ENCODE results near the gene MYO3B. TPM values are rescaled to one million over a fixed set of nuclear protein-coding genes. Genes with fewer than 3 reads are reported as not detected.
"Not testable (repeated sequence)": the region's sequence is repeated elsewhere in the genome, so short reads cannot be mapped to it uniquely, and the experiment has no call there.

Gene MYO3B
- total RNA-seq, 4 donors from 2014 or later, result 0.09 to 9.1 TPM; not detected in 2

DNA sequence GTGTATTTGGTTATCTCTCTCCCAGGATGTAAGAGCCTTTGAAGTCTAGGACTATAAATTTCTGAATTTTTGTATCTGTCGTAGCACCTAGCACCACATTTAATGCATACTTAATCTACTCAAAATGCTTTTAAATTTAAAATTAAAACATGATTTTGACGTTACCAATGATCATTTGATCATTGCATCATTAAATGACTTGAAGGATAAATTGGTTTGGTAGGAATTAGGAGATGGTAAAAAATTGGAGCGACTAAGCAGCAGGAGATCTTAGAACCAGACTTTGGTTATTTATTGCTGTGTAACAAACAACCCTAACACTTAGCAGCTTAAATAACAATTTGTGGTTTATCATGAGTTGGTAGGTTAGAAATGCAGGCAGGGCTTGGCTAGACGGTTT, 84.9 kb downstream of the MYO3B start:
- intact Hi-C loops (cut with DNase I; ENCODE audit: low total_unique reads), result no loop called here
- TF ChIP-seq POLR2A (IDR thresholded peaks at IDR 0.05), result no peak
- TF ChIP-seq, protein P1, sequence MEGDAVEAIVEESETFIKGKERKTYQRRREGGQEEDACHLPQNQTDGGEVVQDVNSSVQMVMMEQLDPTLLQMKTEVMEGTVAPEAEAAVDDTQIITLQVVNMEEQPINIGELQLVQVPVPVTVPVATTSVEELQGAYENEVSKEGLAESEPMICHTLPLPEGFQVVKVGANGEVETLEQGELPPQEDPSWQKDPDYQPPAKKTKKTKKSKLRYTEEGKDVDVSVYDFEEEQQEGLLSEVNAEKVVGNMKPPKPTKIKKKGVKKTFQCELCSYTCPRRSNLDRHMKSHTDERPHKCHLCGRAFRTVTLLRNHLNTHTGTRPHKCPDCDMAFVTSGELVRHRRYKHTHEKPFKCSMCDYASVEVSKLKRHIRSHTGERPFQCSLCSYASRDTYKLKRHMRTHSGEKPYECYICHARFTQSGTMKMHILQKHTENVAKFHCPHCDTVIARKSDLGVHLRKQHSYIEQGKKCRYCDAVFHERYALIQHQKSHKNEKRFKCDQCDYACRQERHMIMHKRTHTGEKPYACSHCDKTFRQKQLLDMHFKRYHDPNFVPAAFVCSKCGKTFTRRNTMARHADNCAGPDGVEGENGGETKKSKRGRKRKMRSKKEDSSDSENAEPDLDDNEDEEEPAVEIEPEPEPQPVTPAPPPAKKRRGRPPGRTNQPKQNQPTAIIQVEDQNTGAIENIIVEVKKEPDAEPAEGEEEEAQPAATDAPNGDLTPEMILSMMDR (IDR thresholded peaks at IDR 0.05), result no peak
- DNase-seq, result no peak
- no peak overlapping the region for H3K4me3 ChIP-seq
- H3K36me3 ChIP-seq, result no peaks in the 10 kb centered on the region
- H3K9me3 ChIP-seq, result no peaks in the 10 kb centered on the region
- no peaks in the 10 kb centered on the region for H3K27me3 ChIP-seq
- H3K27ac ChIP-seq, result no peak overlapping the region
- no peaks in the 10 kb centered on the region for H3K4me1 ChIP-seq

GRCh38 chr2:170263728-170264521, 86.0 kb downstream of the MYO3B start:
- H3K9me3 ChIP-seq; H3K36me3 ChIP-seq; H3K27me3 ChIP-seq; H3K4me3 ChIP-seq; intact Hi-C loops (cut with DNase I; ENCODE audit: low total_unique reads); H3K27ac ChIP-seq; DNase-seq; H3K4me1 ChIP-seq: not testable (repeated sequence)

DNA sequence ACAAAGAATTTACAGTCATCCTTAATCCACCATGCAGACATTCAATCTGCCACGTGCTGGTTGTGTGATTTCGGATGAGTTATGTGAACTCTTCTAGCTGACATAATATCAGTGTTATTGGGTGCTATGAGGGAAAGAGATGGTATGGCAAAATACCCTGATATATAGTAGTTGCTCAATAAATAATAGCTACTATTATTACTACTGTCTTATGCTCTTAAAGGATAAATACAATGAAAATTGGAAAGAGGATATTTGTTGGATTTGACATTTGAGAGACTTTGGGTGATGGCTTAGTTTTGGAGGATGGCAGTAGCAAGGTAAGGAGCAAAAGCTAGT, 86.5 kb downstream of the MYO3B start:
- Histone ChIP-seq H3K4me3 (no peak overlapping the region), H3K27me3 (no peaks in the 10 kb centered on the region), H3K36me3 (no peaks in the 10 kb centered on the region), H3K4me1 (no peaks in the 10 kb centered on the region), H3K27ac (no peak overlapping the region), H3K9me3 (no peaks in the 10 kb centered on the region)
- TF ChIP-seq, protein P1 (IDR thresholded peaks at IDR 0.05), result no peak
- no peak for TF ChIP-seq POLR2A (IDR thresholded peaks at IDR 0.05)
- intact Hi-C loops (cut with DNase I; ENCODE audit: low total_unique reads), result no loop called here
- DNase-seq, result no peak

DNA sequence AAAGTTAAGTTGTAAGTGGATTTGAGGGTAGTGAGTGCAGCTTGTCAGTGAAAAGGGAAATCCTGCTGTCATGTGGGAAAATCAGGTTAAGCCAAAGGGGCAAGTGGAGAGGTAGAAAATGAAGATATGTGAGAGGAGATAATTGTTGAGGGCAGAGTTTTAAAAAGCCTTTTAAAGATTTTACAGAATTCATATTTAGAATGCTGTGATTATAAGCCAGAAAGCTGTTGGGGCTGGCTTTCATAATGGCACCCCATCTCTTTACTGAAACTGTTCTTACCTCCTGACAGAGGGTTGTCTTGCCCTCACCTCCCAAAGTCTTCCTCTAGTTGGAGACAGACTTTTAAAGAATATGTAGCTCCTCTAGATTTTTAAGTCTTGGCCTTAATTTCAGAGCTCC, 86.9 kb downstream of the MYO3B start:
- TF ChIP-seq, protein P1 (IDR thresholded peaks at IDR 0.05), result no peak
- no peak for TF ChIP-seq POLR2A (IDR thresholded peaks at IDR 0.05)
- Histone ChIP-seq H3K27me3 (no peaks in the 10 kb centered on the region), H3K9me3 (no peaks in the 10 kb centered on the region), H3K36me3 (no peaks in the 10 kb centered on the region), H3K4me3 (no peak overlapping the region), H3K27ac (no peak overlapping the region), H3K4me1 (no peaks in the 10 kb centered on the region)
- no peak for DNase-seq
- intact Hi-C loops (cut with DNase I; ENCODE audit: low total_unique reads), result no loop called here

DNA sequence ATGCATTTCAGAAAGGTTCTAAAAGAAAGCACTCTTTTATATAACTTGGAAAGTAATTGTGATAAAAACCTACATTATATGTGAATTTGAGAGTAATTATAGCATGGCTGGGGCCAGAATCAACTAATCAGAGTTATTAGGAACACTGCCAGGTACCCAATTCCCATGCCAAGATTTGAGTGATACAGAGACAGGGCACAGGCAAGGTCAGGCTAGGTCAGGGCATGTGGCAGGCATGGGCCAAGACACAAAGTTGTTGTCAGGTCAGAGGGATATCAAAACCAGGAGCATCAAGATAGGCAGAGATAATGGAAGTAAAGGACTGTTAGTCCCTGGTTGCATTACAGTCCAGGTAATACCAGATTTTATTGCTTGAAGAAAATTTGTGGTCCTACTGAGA, 87.4 kb downstream of the MYO3B start:
- Histone ChIP-seq H3K36me3 (no peaks in the 10 kb centered on the region), H3K4me3 (no peak overlapping the region), H3K4me1 (no peaks in the 10 kb centered on the region), H3K27ac (no peak overlapping the region), H3K9me3 (no peaks in the 10 kb centered on the region), H3K27me3 (no peaks in the 10 kb centered on the region)
- no peak for DNase-seq
- intact Hi-C loops (cut with DNase I; ENCODE audit: low total_unique reads), result no loop called here
- TF ChIP-seq, protein P1 (IDR thresholded peaks at IDR 0.05), result no peak
- no peak for TF ChIP-seq POLR2A (IDR thresholded peaks at IDR 0.05)

DNA sequence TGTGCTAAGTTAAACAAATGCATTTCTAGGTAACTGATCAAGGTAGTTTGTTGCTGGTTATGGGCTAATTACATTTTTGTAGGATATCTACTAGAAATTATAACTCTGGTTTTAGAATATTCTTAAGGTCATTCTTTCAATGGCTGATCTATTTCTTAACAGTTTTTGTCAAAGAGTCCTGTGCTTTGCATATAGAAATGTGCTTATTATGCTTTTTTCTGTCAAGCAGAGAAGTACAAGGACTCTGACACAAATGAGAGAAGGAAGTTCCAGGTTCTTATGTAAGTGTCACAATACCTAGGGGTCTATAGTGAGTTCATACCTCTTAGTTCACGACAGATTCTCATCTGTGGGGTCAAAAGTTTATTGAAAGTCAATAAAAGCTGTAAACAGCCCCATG, 88.4 kb downstream of the MYO3B start:
- Histone ChIP-seq H3K9me3 (no peaks in the 10 kb centered on the region), H3K27me3 (no peaks in the 10 kb centered on the region), H3K36me3 (no peaks in the 10 kb centered on the region), H3K4me3 (no peak overlapping the region), H3K27ac (no peak overlapping the region), H3K4me1 (no peaks in the 10 kb centered on the region)
- intact Hi-C loops (cut with DNase I; ENCODE audit: low total_unique reads), result no loop called here
- TF ChIP-seq, protein P1 (IDR thresholded peaks at IDR 0.05), result no peak
- TF ChIP-seq POLR2A (IDR thresholded peaks at IDR 0.05), result no peak
- no peak for DNase-seq

Measured in uterus (tissue), 4 donors.